ENCODE data around the gene ZBTB7C. TPM values are rescaled to one million over a fixed set of nuclear protein-coding genes. Genes with fewer than 3 reads are reported as not detected.

The ZBTB7C gene
- total RNA-seq, 1 experiment from 2014 or later = 0.18 TPM

GRCh38 chr18:48078448-48078847 lies 330.7 kb downstream of the ZBTB7C start:
- CTCF ChIA-PET = no interaction called here
- no peak for TF ChIP-seq CTCF (IDR thresholded peaks at IDR 0.05; ENCODE audit: insufficient read depth in 1 of 2, low read depth in 1 of 2, low read length in 1 of 2, severe bottlenecking in 1 of 2, unreplicated experiment in 1 of 2)
- Mint-ChIP-seq H3K4me3 (ENCODE audit: unreplicated experiment) (no peak overlapping the region), H3K4me1 (ENCODE audit: low read depth, unreplicated experiment) (no peaks in the 10 kb centered on the region), H3K36me3 (ENCODE audit: insufficient read depth, unreplicated experiment) (no peaks in the 10 kb centered on the region), H3K27ac (ENCODE audit: unreplicated experiment) (no peak overlapping the region), H3K27me3 (ENCODE audit: insufficient read depth, unreplicated experiment) (peaks cover 2% of the 10 kb centered on the region), H3K9me3 (ENCODE audit: unreplicated experiment) (no peaks in the 10 kb centered on the region)
- POLR2A ChIA-PET = no interaction called here
- H3K9me3 ChIP-seq = no peaks in the 10 kb centered on the region
- H3K27me3 ChIP-seq (replicated peaks; ENCODE audit: control insufficient read depth, insufficient read depth, low read length) = no peaks in the 10 kb centered on the region
- intact Hi-C loops (cut with micrococcal nuclease; ENCODE audit: unreplicated experiment) = no loop called here
- no peaks in the 10 kb centered on the region for H3K36me3 ChIP-seq (ENCODE audit: control insufficient read depth, insufficient read depth, low read length)
- DNase-seq = no peak
- H3K4me3 ChIP-seq (ENCODE audit: low read depth, low read length) = no peak overlapping the region
- H3K4me1 ChIP-seq = no peaks in the 10 kb centered on the region
- no TSS peak for BruUV-seq (replicated peaks)

GRCh38 chr18:48077291-48077690 lies 331.9 kb downstream of the ZBTB7C start:
- intact Hi-C loops (cut with micrococcal nuclease; ENCODE audit: unreplicated experiment) = no loop called here
- no peaks in the 10 kb centered on the region for H3K4me1 Mint-ChIP-seq (ENCODE audit: low read depth, unreplicated experiment)
- H3K36me3 Mint-ChIP-seq (ENCODE audit: insufficient read depth, unreplicated experiment) = no peaks in the 10 kb centered on the region
- no peaks in the 10 kb centered on the region for H3K4me1 ChIP-seq
- H3K4me3 ChIP-seq (ENCODE audit: low read depth, low read length) = no peak overlapping the region
- peaks cover 2% of the 10 kb centered on the region for H3K27me3 Mint-ChIP-seq (ENCODE audit: insufficient read depth, unreplicated experiment)
- H3K27ac Mint-ChIP-seq (ENCODE audit: unreplicated experiment) = no peak overlapping the region
- no peaks in the 10 kb centered on the region for H3K27me3 ChIP-seq (replicated peaks; ENCODE audit: control insufficient read depth, insufficient read depth, low read length)
- no TSS peak for BruUV-seq (replicated peaks)
- H3K4me3 Mint-ChIP-seq (ENCODE audit: unreplicated experiment) = no peak overlapping the region
- H3K9me3 Mint-ChIP-seq (ENCODE audit: unreplicated experiment) = no peaks in the 10 kb centered on the region
- ChIA-PET POLR2A (no interaction called here), CTCF (no interaction called here)
- no peaks in the 10 kb centered on the region for H3K9me3 ChIP-seq
- H3K36me3 ChIP-seq (ENCODE audit: control insufficient read depth, insufficient read depth, low read length) = no peaks in the 10 kb centered on the region
- DNase-seq = no peak
- TF ChIP-seq CTCF (IDR thresholded peaks at IDR 0.05; ENCODE audit: insufficient read depth in 1 of 2, low read depth in 1 of 2, low read length in 1 of 2, severe bottlenecking in 1 of 2, unreplicated experiment in 1 of 2) = no peak

GRCh38 chr18:48076461-48076860 lies 332.7 kb downstream of the ZBTB7C start:
- intact Hi-C loops (cut with micrococcal nuclease; ENCODE audit: unreplicated experiment) = no loop called here
- Mint-ChIP-seq H3K9me3 (ENCODE audit: unreplicated experiment) (no peaks in the 10 kb centered on the region), H3K27ac (ENCODE audit: unreplicated experiment) (no peak overlapping the region), H3K4me1 (ENCODE audit: low read depth, unreplicated experiment) (no peaks in the 10 kb centered on the region), H3K4me3 (ENCODE audit: unreplicated experiment) (no peak overlapping the region), H3K36me3 (ENCODE audit: insufficient read depth, unreplicated experiment) (no peaks in the 10 kb centered on the region), H3K27me3 (ENCODE audit: insufficient read depth, unreplicated experiment) (peaks cover 2% of the 10 kb centered on the region)
- H3K36me3 ChIP-seq (ENCODE audit: control insufficient read depth, insufficient read depth, low read length) = no peaks in the 10 kb centered on the region
- ChIA-PET CTCF (no interaction called here), POLR2A (no interaction called here)
- H3K27me3 ChIP-seq (replicated peaks; ENCODE audit: control insufficient read depth, insufficient read depth, low read length) = no peaks in the 10 kb centered on the region
- DNase-seq = no peak
- no TSS peak for BruUV-seq (replicated peaks)
- TF ChIP-seq CTCF (IDR thresholded peaks at IDR 0.05; ENCODE audit: insufficient read depth in 1 of 2, low read depth in 1 of 2, low read length in 1 of 2, severe bottlenecking in 1 of 2, unreplicated experiment in 1 of 2) = no peak
- no peaks in the 10 kb centered on the region for H3K9me3 ChIP-seq
- no peaks in the 10 kb centered on the region for H3K4me1 ChIP-seq
- no peak overlapping the region for H3K4me3 ChIP-seq (ENCODE audit: low read depth, low read length)
